ENCODE measurements around the gene PARD3.

PARD3 gene

GRCh38 chr10:34156781-34157425, 658.2 kb downstream of the PARD3 start:
- Histone ChIP-seq H3K9ac (ENCODE audit: low read depth, low read length, poor library complexity, severe bottlenecking) (no peak overlapping the region), H3K27me3 (ENCODE audit: insufficient read depth, low read length, poor library complexity, severe bottlenecking) (no peaks in the 10 kb centered on the region), H3K4me1 (ENCODE audit: insufficient read depth, low read length, poor library complexity, severe bottlenecking) (peaks cover 12% of the 10 kb centered on the region), H3F3A (ENCODE audit: low read depth) (no peaks in the 10 kb centered on the region), H3K4me3 (ENCODE audit: low read length, poor library complexity, severe bottlenecking) (no peak overlapping the region), H3K4me2 (ENCODE audit: low read depth, low read length, poor library complexity, severe bottlenecking) (no peak overlapping the region), H3K79me2 (ENCODE audit: insufficient read depth, low read length) (no peaks in the 10 kb centered on the region), H3K9me3 (ENCODE audit: insufficient read depth, low read depth, low read length) (no peaks in the 10 kb centered on the region), H3K9me2 (replicated peaks; ENCODE audit: low read depth, low read length) (no peaks in the 10 kb centered on the region), H3K36me3 (ENCODE audit: insufficient read depth, low read length) (no peaks in the 10 kb centered on the region), H4K20me1 (ENCODE audit: insufficient read depth, low read length, poor library complexity, severe bottlenecking) (no peaks in the 10 kb centered on the region), H2AFZ (ENCODE audit: low read length) (no peak overlapping the region)
- TF ChIP-seq CTCF (conservative IDR thresholded peaks at IDR 0.05; ENCODE audit: low read length) (no peak), EZH2phosphoT487 (IDR thresholded peaks at IDR 0.05; ENCODE audit: borderline replicate concordance) (no peak)

GRCh38 chr10:34155812-34156211, 659.3 kb downstream of the PARD3 start:
- Histone ChIP-seq H3K4me3 (ENCODE audit: low read length, poor library complexity, severe bottlenecking) (no peak overlapping the region), H3K4me1 (ENCODE audit: insufficient read depth, low read length, poor library complexity, severe bottlenecking) (peaks cover 12% of the 10 kb centered on the region), H3K9me2 (replicated peaks; ENCODE audit: low read depth, low read length) (no peaks in the 10 kb centered on the region), H3K4me2 (ENCODE audit: low read depth, low read length, poor library complexity, severe bottlenecking) (no peak overlapping the region), H3F3A (ENCODE audit: low read depth) (no peaks in the 10 kb centered on the region), H3K79me2 (ENCODE audit: insufficient read depth, low read length) (no peaks in the 10 kb centered on the region), H3K9me3 (ENCODE audit: insufficient read depth, low read depth, low read length) (no peaks in the 10 kb centered on the region), H4K20me1 (ENCODE audit: insufficient read depth, low read length, poor library complexity, severe bottlenecking) (no peaks in the 10 kb centered on the region), H3K36me3 (ENCODE audit: insufficient read depth, low read length) (no peaks in the 10 kb centered on the region), H3K27me3 (ENCODE audit: insufficient read depth, low read length, poor library complexity, severe bottlenecking) (no peaks in the 10 kb centered on the region), H2AFZ (ENCODE audit: low read length) (no peak overlapping the region), H3K9ac (ENCODE audit: low read depth, low read length, poor library complexity, severe bottlenecking) (no peak overlapping the region)
- TF ChIP-seq EZH2phosphoT487 (IDR thresholded peaks at IDR 0.05; ENCODE audit: borderline replicate concordance) (no peak), CTCF (conservative IDR thresholded peaks at IDR 0.05; ENCODE audit: low read length) (no peak)

- no peaks in the 10 kb centered on the region for H3K79me2 ChIP-seq (ENCODE audit: insufficient read depth, low read length)
- TF ChIP-seq CTCF (conservative IDR thresholded peaks at IDR 0.05; ENCODE audit: low read length) (no peak), EZH2phosphoT487 (IDR thresholded peaks at IDR 0.05; ENCODE audit: borderline replicate concordance) (no peak)
- no peak overlapping the region for H3K4me3 ChIP-seq (ENCODE audit: low read length, poor library complexity, severe bottlenecking)
- H3K4me2 ChIP-seq (ENCODE audit: low read depth, low read length, poor library complexity, severe bottlenecking): no peak overlapping the region
- no peak overlapping the region for H3K9ac ChIP-seq (ENCODE audit: low read depth, low read length, poor library complexity, severe bottlenecking)
- H3F3A ChIP-seq (ENCODE audit: low read depth): no peaks in the 10 kb centered on the region
- no peak overlapping the region for H2AFZ ChIP-seq (ENCODE audit: low read length)
- H4K20me1 ChIP-seq (ENCODE audit: insufficient read depth, low read length, poor library complexity, severe bottlenecking): no peaks in the 10 kb centered on the region
- H3K27me3 ChIP-seq (ENCODE audit: insufficient read depth, low read length, poor library complexity, severe bottlenecking): no peaks in the 10 kb centered on the region
- no peaks in the 10 kb centered on the region for H3K9me3 ChIP-seq (ENCODE audit: insufficient read depth, low read depth, low read length)
- H3K4me1 ChIP-seq (ENCODE audit: insufficient read depth, low read length, poor library complexity, severe bottlenecking): peaks cover 12% of the 10 kb centered on the region
- H3K9me2 ChIP-seq (replicated peaks; ENCODE audit: low read depth, low read length): no peaks in the 10 kb centered on the region
- H3K36me3 ChIP-seq (ENCODE audit: insufficient read depth, low read length): no peaks in the 10 kb centered on the region
Observed at GRCh38 chr10:34154383-34154900, 660.7 kb downstream of the PARD3 start.

All from Loucy (cell line).